Esophagus muscularis mucosa (tissue), 4 donors: ENCODE measurements around the gene IGBP1. TPM values are rescaled to one million over a fixed set of nuclear protein-coding genes. Genes with fewer than 3 reads are reported as not detected.

Source experiments
- DNase-seq: peaks from one replicate; pipeline ENCODE4 v3.0.0-alpha.2; 2017; ENCODE audit errors: extremely low spot score
- H3K27ac ChIP-seq, 4 donors: fragments of 200-600 bp; sonication (generic); replicated peaks in 1 of 4; 1 replicate in 3 of 4; 2 replicates in 1 of 4; pipeline ENCODE4 v1.5.1; 2016 to 2019; ENCODE audit warnings: mild to moderate bottlenecking in 1 of 4
- H3K27me3 ChIP-seq, 4 donors: fragments of 200-600 bp; sonication (generic); one replicate each; pipeline versions ENCODE4 v1.5.1 to v1.6.0; 2016 to 2019
- H3K36me3 ChIP-seq, 4 donors: fragments of 200-600 bp; sonication (generic); one replicate each; pipeline ENCODE4 v1.5.1; 2016 to 2019
- H3K4me1 ChIP-seq, 4 donors: fragments of 200-600 bp; sonication (generic); one replicate each; pipeline ENCODE4 v1.5.1; 2016 to 2019
- H3K4me3 ChIP-seq, 4 donors: fragments of 200-600 bp; sonication (generic); 1 replicate in 2 of 4; 2 replicates in 2 of 4; pipeline ENCODE4 v1.5.1; 2016 to 2019; ENCODE audit warnings: mild to moderate bottlenecking in 4 of 4, moderate library complexity in 1 of 4
- H3K9me3 ChIP-seq, 4 donors: fragments of 200-600 bp; sonication (generic); 1 replicate in 3 of 4; 2 replicates in 1 of 4; pipeline ENCODE4 v1.5.1; 2016 to 2019
- CTCF ChIP-seq, 3 experiments: fragments of 200-600 bp in 2 of 3; fragments of 450-650 bp in 1 of 3; sonication (generic) in 2 of 3; IDR thresholded peaks; one replicate each; pipeline ENCODE4 v1.5.1; 2017 to 2019; ENCODE audit warnings: antibody characterized with exemption in 3 of 3, mild to moderate bottlenecking in 2 of 3, moderate library complexity in 1 of 3
- EP300 ChIP-seq: sonication (generic); formaldehyde crosslinking; IDR thresholded peaks from one replicate; pipeline ENCODE4 v1.6.1; 2017; ENCODE audit warnings: antibody characterized with exemption
- POLR2A ChIP-seq: fragments of 450-650 bp; IDR thresholded peaks from one replicate; pipeline ENCODE4 v1.6.1; 2017; ENCODE audit warnings: antibody characterized with exemption, moderate library complexity, mild to moderate bottlenecking, low read depth
- POLR2AphosphoS5 ChIP-seq, 2 donors: sonication (generic); formaldehyde crosslinking; IDR thresholded peaks; one replicate each; pipeline ENCODE4 v1.6.1; 2017; ENCODE audit warnings: antibody characterized with exemption in 2 of 2
- WGBS: methylation state at CpG from one replicate; pipeline ENCODE4 v1.1.5; 2018; 5-methylcytosine and 5-hydroxymethylcytosine counted together
- intact Hi-C: fragments of 100-400 bp; cut with DNase I; formaldehyde crosslinking; loops from one replicate; pipeline ENCODE4 v1.15.1; 2023
- total RNA-seq, 4 donors: library from RNA; depleted of rRNA; stranded (reverse); fragments of >200 nt; gene quantifications; one replicate each; pipeline versions ENCODE4 v1.1.0 to v1.2.1, GENCODE V29; 2016

Gene IGBP1
- total RNA-seq, 4 donors from 2014 or later: 48.2 to 69.0 (median 60.6) TPM

- Histone ChIP-seq H3K9me3 (no peaks in the 10 kb centered on the region), H3K27ac (no peak overlapping the region), H3K4me3 (no peak overlapping the region), H3K36me3 (no peaks in the 10 kb centered on the region), H3K27me3 (no peaks in the 10 kb centered on the region), H3K4me1 (peaks cover 0 to 13% (median 6%) of the 10 kb centered on the region in 4 donors)
- WGBS: 62% methylated on average over 2 of the region's 2 CpGs
- TF ChIP-seq POLR2A: no peak
- no peak for TF ChIP-seq POLR2AphosphoS5 (IDR thresholded peaks at IDR 0.05)
- TF ChIP-seq EP300: no peak
- TF ChIP-seq CTCF (IDR thresholded peaks at IDR 0.05): no peak
- intact Hi-C loops: no loop called here
- DNase-seq: no peak
These were observed 38.4 kb downstream of the IGBP1 start for GRCh38 chrX:70171624-70172023.

DNA sequence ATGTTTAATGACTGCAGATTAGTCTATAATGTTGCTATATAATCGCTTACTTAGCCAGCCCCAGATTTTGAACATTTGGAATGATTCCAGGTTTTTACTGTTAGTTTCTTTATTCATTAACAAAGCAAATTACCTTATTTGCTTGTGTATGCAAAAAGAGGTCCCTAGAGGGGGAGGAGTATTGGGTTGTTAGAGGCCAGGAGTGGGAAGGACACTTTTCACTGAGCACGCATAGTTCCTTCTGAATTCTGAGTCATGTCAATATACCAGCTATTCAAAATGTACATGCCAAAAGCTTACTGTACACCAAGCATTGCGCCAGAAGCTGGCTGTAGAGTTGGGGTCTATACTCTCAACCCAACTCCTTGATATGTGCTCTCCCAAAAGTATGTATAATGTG, 39.0 kb downstream of the IGBP1 start:
- Histone ChIP-seq H3K36me3 (no peaks in the 10 kb centered on the region), H3K4me1 (peaks cover 0 to 13% (median 6%) of the 10 kb centered on the region in 4 donors), H3K27me3 (no peaks in the 10 kb centered on the region), H3K9me3 (no peaks in the 10 kb centered on the region), H3K4me3 (no peak overlapping the region), H3K27ac (no peak overlapping the region)
- TF ChIP-seq POLR2A: no peak
- no peak for TF ChIP-seq POLR2AphosphoS5 (IDR thresholded peaks at IDR 0.05)
- no peak for TF ChIP-seq CTCF (IDR thresholded peaks at IDR 0.05)
- no peak for TF ChIP-seq EP300
- DNase-seq: no peak
- intact Hi-C loops: no loop called here
- 92% methylated on average over 3 of the region's 3 CpGs for WGBS

DNA sequence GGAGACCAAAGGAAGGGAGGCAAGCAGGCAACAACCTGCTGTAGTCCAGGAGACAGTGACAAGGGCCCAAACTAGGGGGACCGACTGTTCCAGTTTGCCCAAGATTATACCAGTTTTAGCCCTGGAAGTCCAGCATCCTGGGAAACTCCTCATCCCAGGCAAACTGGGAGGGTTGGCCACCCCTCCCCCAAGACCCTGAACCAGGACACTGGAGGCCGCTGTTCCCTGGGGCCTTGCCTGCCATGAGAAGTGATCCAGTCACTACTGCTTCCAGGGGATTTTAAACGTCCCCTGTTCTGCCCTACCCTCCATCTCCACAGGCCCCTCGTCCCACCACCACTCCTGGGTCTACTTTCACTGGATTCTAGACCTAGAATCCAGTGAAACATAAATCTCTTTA, 39.7 kb downstream of the IGBP1 start:
- Histone ChIP-seq H3K4me3 (no peak overlapping the region), H3K27me3 (no peaks in the 10 kb centered on the region), H3K9me3 (no peaks in the 10 kb centered on the region), H3K36me3 (no peaks in the 10 kb centered on the region), H3K4me1 (peaks cover 0 to 13% (median 5%) of the 10 kb centered on the region in 4 donors), H3K27ac (no peak overlapping the region)
- no peak for TF ChIP-seq POLR2A
- intact Hi-C loops: no loop called here
- DNase-seq: no peak
- WGBS: 75% methylated on average over 4 of the region's 4 CpGs

- no peak overlapping the region for H3K4me3 ChIP-seq
- H3K9me3 ChIP-seq: no peaks in the 10 kb centered on the region
- no peak overlapping the region for H3K27ac ChIP-seq
- WGBS: 50% methylated on average over 4 of the region's 4 CpGs
- DNase-seq: no peak
- intact Hi-C loops: no loop called here
- no peak for TF ChIP-seq POLR2AphosphoS5 (IDR thresholded peaks at IDR 0.05)
- TF ChIP-seq CTCF (IDR thresholded peaks at IDR 0.05): no peak
- no peak for TF ChIP-seq POLR2A
- no peak for TF ChIP-seq EP300
- H3K36me3 ChIP-seq: no peaks in the 10 kb centered on the region
- no peaks in the 10 kb centered on the region for H3K27me3 ChIP-seq
- peaks cover 0 to 6% (median 2%) of the 10 kb centered on the region in 4 donors for H3K4me1 ChIP-seq
These were observed 41.5 kb downstream of the IGBP1 start for GRCh38 chrX:70174754-70175153.

DNA sequence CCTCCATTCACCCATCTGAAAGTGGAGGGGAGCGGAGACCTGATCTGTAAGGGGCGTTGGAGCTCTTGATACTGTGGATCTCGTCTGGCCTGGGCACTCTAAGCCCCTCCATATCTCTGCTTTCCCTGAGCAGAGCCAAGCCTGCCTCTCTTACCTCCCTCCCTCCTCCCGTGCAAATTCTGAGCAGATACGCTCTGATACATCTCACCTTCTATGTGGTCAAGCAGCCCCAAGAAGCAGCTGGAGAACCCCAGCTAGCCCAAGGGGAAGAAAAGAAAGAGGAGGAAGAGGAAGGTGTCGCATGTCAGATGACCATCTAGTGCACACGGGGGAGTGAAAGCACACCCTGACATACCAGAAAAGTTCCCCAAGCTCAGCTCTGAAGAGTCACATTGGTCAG, 42.1 kb downstream of the IGBP1 start:
- TF ChIP-seq CTCF (IDR thresholded peaks at IDR 0.05) (no peak), POLR2AphosphoS5 (IDR thresholded peaks at IDR 0.05) (no peak), EP300 (no peak), POLR2A (no peak)
- Histone ChIP-seq H3K4me3 (no peak overlapping the region), H3K27me3 (no peaks in the 10 kb centered on the region), H3K36me3 (no peaks in the 10 kb centered on the region), H3K9me3 (no peaks in the 10 kb centered on the region), H3K4me1 (peaks cover 0 to 6% (median 2%) of the 10 kb centered on the region in 4 donors), H3K27ac (no peak overlapping the region)
- 73% methylated on average over 7 of the region's 7 CpGs for WGBS
- intact Hi-C loops: no loop called here
- no peak for DNase-seq
